MM.1S (cell line): ENCODE data around the gene R3HDM1.

Source experiments
- EZH2 ChIP-seq: fragments of 300-600 bp; sonication (generic); optimal IDR thresholded peaks from 2 replicates; pipeline ENCODE3; 2017; ENCODE audit warnings: low read depth, mild to moderate bottlenecking, antibody characterized with exemption, low read length, mixed read lengths
- EZH2phosphoT487 ChIP-seq: fragments of 300-600 bp; sonication (generic); IDR thresholded peaks from 2 replicates; pipeline ENCODE4 v1.6.1; 2018; ENCODE audit warnings: antibody characterized with exemption, low read length
- TF ChIP-seq, protein P1 (sequence below): fragments of 300-600 bp; sonication (generic); IDR thresholded peaks from 2 replicates; pipeline ENCODE4 v1.5.1; 2016; ENCODE audit warnings: antibody characterized with exemption, low read length, mixed read lengths

DNA sequence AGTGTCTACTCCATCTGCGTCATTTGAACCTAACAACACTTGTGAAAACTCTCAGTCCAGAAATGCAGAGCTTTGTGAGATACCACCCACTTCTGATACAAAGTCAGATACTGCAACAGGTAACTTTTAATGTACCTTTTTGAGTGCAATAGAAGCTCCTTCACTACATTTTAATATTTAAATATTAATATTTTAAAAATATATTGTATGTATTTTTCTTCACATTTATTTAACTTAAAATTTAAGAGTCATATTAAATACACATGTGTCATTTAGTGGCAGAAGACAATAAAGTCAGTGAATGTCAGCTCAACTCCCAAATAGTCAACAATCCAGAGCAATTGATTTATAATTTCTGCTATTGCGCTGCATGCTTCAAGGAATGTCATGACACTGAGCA, 224.3 kb downstream of the R3HDM1 start:
- no peak for TF ChIP-seq EZH2
- TF ChIP-seq, protein P1, sequence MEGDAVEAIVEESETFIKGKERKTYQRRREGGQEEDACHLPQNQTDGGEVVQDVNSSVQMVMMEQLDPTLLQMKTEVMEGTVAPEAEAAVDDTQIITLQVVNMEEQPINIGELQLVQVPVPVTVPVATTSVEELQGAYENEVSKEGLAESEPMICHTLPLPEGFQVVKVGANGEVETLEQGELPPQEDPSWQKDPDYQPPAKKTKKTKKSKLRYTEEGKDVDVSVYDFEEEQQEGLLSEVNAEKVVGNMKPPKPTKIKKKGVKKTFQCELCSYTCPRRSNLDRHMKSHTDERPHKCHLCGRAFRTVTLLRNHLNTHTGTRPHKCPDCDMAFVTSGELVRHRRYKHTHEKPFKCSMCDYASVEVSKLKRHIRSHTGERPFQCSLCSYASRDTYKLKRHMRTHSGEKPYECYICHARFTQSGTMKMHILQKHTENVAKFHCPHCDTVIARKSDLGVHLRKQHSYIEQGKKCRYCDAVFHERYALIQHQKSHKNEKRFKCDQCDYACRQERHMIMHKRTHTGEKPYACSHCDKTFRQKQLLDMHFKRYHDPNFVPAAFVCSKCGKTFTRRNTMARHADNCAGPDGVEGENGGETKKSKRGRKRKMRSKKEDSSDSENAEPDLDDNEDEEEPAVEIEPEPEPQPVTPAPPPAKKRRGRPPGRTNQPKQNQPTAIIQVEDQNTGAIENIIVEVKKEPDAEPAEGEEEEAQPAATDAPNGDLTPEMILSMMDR = no peak
- TF ChIP-seq EZH2phosphoT487 = no peak
